PC-3 (cell line): ENCODE data around the gene ETAA1. TPM values are rescaled to one million over a fixed set of nuclear protein-coding genes. Genes with fewer than 3 reads are reported as not detected.

Experiments used
- ATAC-seq: fragments of 200-7000 bp; cut with Tn5 transposase; 2 replicates; pipeline ENCODE4 v1.9.1; 2020; ENCODE audit warnings: mild to moderate bottlenecking, moderate library complexity
- BruUV-seq: library from RNA; stranded (reverse); fragments of 400-500 nt; replicated peaks from 2 replicates; lab custom pipeline; 2021; lab: Mats Ljungman, UMichigan
- CTCF ChIA-PET: fragments of 300-600 bp; sonication (Branson Sonifier 250); formaldehyde crosslinking; loops from one replicate; lab custom pipeline; 2022; ENCODE audit warnings: antibody characterized with exemption; lab: Charles Lee
- POLR2A ChIA-PET: fragments of 300-600 bp; sonication (Branson Sonifier 250); formaldehyde crosslinking; loops from one replicate; lab custom pipeline; 2022; ENCODE audit warnings: antibody characterized with exemption; ENCODE audit not compliant: unreplicated experiment; lab: Charles Lee
- DNase-seq: peaks from one replicate; pipeline ENCODE4 v3.0.0-alpha.2; 2015
- H2AFZ ChIP-seq: fragments of 300-600 bp; sonication (generic); 2 replicates; pipeline ENCODE4 v1.6.0; 2016; ENCODE audit warnings: antibody characterized with exemption, low read length
- H3F3A ChIP-seq: fragments of 300-600 bp; sonication (generic); one replicate; pipeline ENCODE4 v1.6.0; 2017; ENCODE audit warnings: antibody characterized with exemption, low read length, control low read depth, mild to moderate bottlenecking; ENCODE audit not compliant: unreplicated experiment
- H3K27ac ChIP-seq: fragments of 300-600 bp; sonication (generic); 2 replicates; pipeline ENCODE4 v1.5.1; 2016; ENCODE audit warnings: mild to moderate bottlenecking, low read length
- H3K27me3 ChIP-seq: fragments of 300-600 bp; sonication (generic); 2 replicates; pipeline ENCODE4 v1.6.1; 2016; ENCODE audit warnings: low read length, mixed read lengths
- H3K36me3 ChIP-seq: fragments of 300-600 bp; sonication (generic); 2 replicates; pipeline ENCODE4 v1.6.1; 2016; ENCODE audit warnings: low read depth, mixed run types, low read length, mixed read lengths
- H3K4me1 ChIP-seq: fragments of 300-600 bp; sonication (generic); 2 replicates; pipeline ENCODE4 v1.5.1; 2016; ENCODE audit warnings: low read length; ENCODE audit not compliant: insufficient read depth
- H3K4me2 ChIP-seq: fragments of 300-600 bp; sonication (generic); 2 replicates; pipeline ENCODE4 v1.6.0; 2016; ENCODE audit warnings: low read length
- H3K4me3 ChIP-seq: fragments of 300-600 bp; sonication (generic); 2 replicates; pipeline ENCODE4 v1.5.1; 2016; ENCODE audit warnings: mild to moderate bottlenecking, low read length, mixed read lengths
- H3K79me2 ChIP-seq: fragments of 300-600 bp; sonication (generic); 2 replicates; pipeline ENCODE4 v1.6.1; 2017; ENCODE audit warnings: low read length, mixed read lengths
- H3K9ac ChIP-seq: fragments of 300-600 bp; sonication (generic); 2 replicates; pipeline ENCODE4 v1.6.0; 2016; ENCODE audit warnings: mild to moderate bottlenecking, low read length
- H3K9me2 ChIP-seq: fragments of 300-600 bp; sonication (generic); replicated peaks from 2 replicates; pipeline ENCODE4 v1.6.1; 2016; ENCODE audit warnings: mixed run types, low read length, mixed read lengths
- H3K9me3 ChIP-seq: fragments of 300-600 bp; sonication (generic); 2 replicates; pipeline ENCODE4 v1.6.1; 2016; ENCODE audit warnings: low read length, mixed read lengths
- H4K20me1 ChIP-seq: fragments of 300-600 bp; sonication (generic); 2 replicates; pipeline ENCODE4 v1.6.1; 2016; ENCODE audit warnings: low read length, mixed read lengths
- CTCF ChIP-seq: fragments of 300-600 bp; sonication (generic); conservative IDR thresholded peaks from 2 replicates; pipeline ENCODE4 v1.5.1; 2017; ENCODE audit warnings: antibody characterized with exemption, low read depth, mild to moderate bottlenecking, low read length
- EZH2 ChIP-seq: fragments of 300-600 bp; sonication (generic); IDR thresholded peaks from one replicate; pipeline ENCODE4 v1.6.1; 2017; ENCODE audit warnings: antibody characterized with exemption, mild to moderate bottlenecking, low read length; ENCODE audit not compliant: unreplicated experiment
- EZH2phosphoT487 ChIP-seq: fragments of 300-600 bp; sonication (generic); IDR thresholded peaks from 2 replicates; pipeline ENCODE4 v1.6.1; 2018; ENCODE audit warnings: mild to moderate bottlenecking, antibody characterized with exemption, low read length, borderline replicate concordance
- intact Hi-C: fragments of 100-400 bp; cut with micrococcal nuclease; formaldehyde crosslinking; loops from 2 replicates; pipeline ENCODE4 v1.9.0; 2023
- total RNA-seq: library from RNA; depleted of rRNA; stranded (reverse); fragments of >200 nt; gene quantifications from 2 replicates; pipeline ENCODE4 v1.2.3, GENCODE V29; 2014

Gene ETAA1
- total RNA-seq, 1 experiment from 2014 or later = 12.1 TPM

- TF ChIP-seq CTCF = no peak
- no peak for TF ChIP-seq EZH2
- TF ChIP-seq EZH2phosphoT487 = no peak
- Histone ChIP-seq H3K4me2 (peak overlapping the region; percentile 72), H3K4me1 (peaks cover 64% of the 10 kb centered on the region), H3K9me2 (no peaks in the 10 kb centered on the region), H3K9ac (peak overlapping the region; percentile 89), H4K20me1 (no peaks in the 10 kb centered on the region), H3F3A (no peaks in the 10 kb centered on the region), H2AFZ (no peak overlapping the region), H3K27me3 (no peaks in the 10 kb centered on the region), H3K79me2 (no peaks in the 10 kb centered on the region), H3K27ac (peak overlapping the region; percentile 99), H3K9me3 (no peaks in the 10 kb centered on the region), H3K36me3 (no peaks in the 10 kb centered on the region), H3K4me3 (peak overlapping the region; percentile 24; the same call in 1 of the 2 replicates)
- DNase-seq (peak; percentile 86), ATAC-seq (peak; percentile 74)
- TSS peak; percentile 52 for BruUV-seq
- intact Hi-C loops = no loop called here
- ChIA-PET CTCF (no interaction called here), POLR2A (interaction anchor here (0.9 kb wide), 1 partner anchor 9 kb away, joined by 3 read pairs; no protein-coding TSS in a partner anchor)
These were observed 58.3 kb downstream of the ETAA1 start for GRCh38 chr2:67455219-67456142.

- peak overlapping the region; percentile 89 for H3K9ac ChIP-seq
- no peaks in the 10 kb centered on the region for H4K20me1 ChIP-seq
- no peaks in the 10 kb centered on the region for H3K9me2 ChIP-seq
- no peaks in the 10 kb centered on the region for H3K79me2 ChIP-seq
- H3K4me3 ChIP-seq = no peak overlapping the region
- H3K4me1 ChIP-seq = peaks cover 58% of the 10 kb centered on the region
- H3K9me3 ChIP-seq = no peaks in the 10 kb centered on the region
- DNase-seq (peak; percentile 24), ATAC-seq (no peak)
- no peak overlapping the region for H2AFZ ChIP-seq
- ChIA-PET POLR2A (interaction anchor here (0.9 kb wide), 1 partner anchor 10 kb away, joined by 3 read pairs; no protein-coding TSS in a partner anchor), CTCF (no interaction called here)
- intact Hi-C loops = no loop called here
- peak overlapping the region; percentile 99 for H3K27ac ChIP-seq
- H3K27me3 ChIP-seq = no peaks in the 10 kb centered on the region
- H3K36me3 ChIP-seq = no peaks in the 10 kb centered on the region
- no peaks in the 10 kb centered on the region for H3F3A ChIP-seq
- no TSS peak for BruUV-seq
- TF ChIP-seq CTCF = no peak
- peak overlapping the region; percentile 72 for H3K4me2 ChIP-seq
These were observed 59.3 kb downstream of the ETAA1 start for GRCh38 chr2:67456428-67456827.

GRCh38 chr2:67457699-67458098, 60.6 kb downstream of the ETAA1 start:
- Histone ChIP-seq H3K9ac (no peak overlapping the region), H3K4me1 (peaks cover 55% of the 10 kb centered on the region), H3K27me3 (no peaks in the 10 kb centered on the region), H3K36me3 (no peaks in the 10 kb centered on the region), H3K9me2 (no peaks in the 10 kb centered on the region), H4K20me1 (no peaks in the 10 kb centered on the region), H3K4me2 (no peak overlapping the region), H3K27ac (no peak overlapping the region), H3K9me3 (no peaks in the 10 kb centered on the region), H3K4me3 (no peak overlapping the region), H3F3A (no peaks in the 10 kb centered on the region), H2AFZ (no peak overlapping the region), H3K79me2 (no peaks in the 10 kb centered on the region)
- no TSS peak for BruUV-seq
- no peak for TF ChIP-seq CTCF
- TF ChIP-seq EZH2phosphoT487 = no peak
- TF ChIP-seq EZH2 = no peak
- ChIA-PET CTCF (no interaction called here), POLR2A (no interaction called here)
- DNase-seq (peak; percentile 32), ATAC-seq (no peak)
- intact Hi-C loops = no loop called here
